HEK293 (cell line): ENCODE results near the gene TNFRSF14.

Source experiments
- CTCF ChIA-PET: fragments of 350-600 bp; formaldehyde crosslinking; extraction: SDS; loops from one replicate; lab custom pipeline; 2021; ENCODE audit warnings: antibody characterized with exemption; lab: Yijun Ruan, JAX
- POLR2A ChIA-PET: fragments of 300-600 bp; formaldehyde crosslinking; extraction: SDS; loops from one replicate; lab custom pipeline; 2020; ENCODE audit warnings: antibody characterized with exemption, inconsistent platforms; lab: Yijun Ruan, JAX
- H3K27ac ChIP-seq: fragments of 200-500 bp; sonication (Bioruptor generic); 2 replicates; pipeline ENCODE4 v1.5.1; 2014; ENCODE audit warnings: low read depth, low read length, control low read depth, inconsistent platforms; ENCODE audit errors: extremely low read depth
- H3K36me3 ChIP-seq, 2 experiments: fragments of 200-500 bp in 1 of 2; sonication (Bioruptor generic) in 1 of 2; 1 replicate in 1 of 2; 2 replicates in 1 of 2; pipeline ENCODE4 v1.5.1; 2014 to 2017; ENCODE audit warnings: inconsistent platforms in 2 of 2, low read length in 2 of 2; ENCODE audit not compliant: control insufficient read depth in 2 of 2, insufficient read depth in 1 of 2
- H3K4me1 ChIP-seq: fragments of 200-500 bp; sonication (Bioruptor generic); 2 replicates; pipeline ENCODE4 v1.5.1; 2014; ENCODE audit warnings: mild to moderate bottlenecking, low read length, inconsistent platforms; ENCODE audit not compliant: control insufficient read depth, insufficient read depth
- H3K4me3 ChIP-seq: 2 replicates; pipeline ENCODE4 v1.5.1; 2011; ENCODE audit warnings: low read depth, mild to moderate bottlenecking, control low read depth, low read length, moderate library complexity
- H3K9me3 ChIP-seq: fragments of 200-500 bp; sonication (Bioruptor generic); 2 replicates; pipeline ENCODE4 v1.5.1; 2014; ENCODE audit warnings: low read depth, low read length, inconsistent platforms; ENCODE audit not compliant: control insufficient read depth, insufficient read depth
- HOXA7 ChIP-seq: sonication (generic); formaldehyde crosslinking; IDR thresholded peaks from 2 replicates; pipeline ENCODE4 v1.8.1; 2022; ENCODE audit warnings: missing genetic modification reagents, borderline replicate concordance
- IKZF3 ChIP-seq: fragments of 450-650 bp; IDR thresholded peaks from 2 replicates; pipeline ENCODE4 v1.5.0; 2018; ENCODE audit warnings: missing biosample characterization, mild to moderate bottlenecking, missing genetic modification characterization, moderate library complexity
- MEIS1 ChIP-seq: sonication (generic); formaldehyde crosslinking; IDR thresholded peaks from 2 replicates; pipeline ENCODE4 v1.8.1; 2022; ENCODE audit warnings: missing genetic modification reagents, mild to moderate bottlenecking, borderline replicate concordance
- PRDM6 ChIP-seq: fragments of 450-650 bp; formaldehyde crosslinking; IDR thresholded peaks from 2 replicates; pipeline ENCODE4 v1.5.1; 2017; ENCODE audit warnings: missing biosample characterization, missing genetic modification characterization
- ZBTB20 ChIP-seq: fragments of 450-650 bp; formaldehyde crosslinking; IDR thresholded peaks from 2 replicates; pipeline ENCODE4 v1.5.1; 2016; ENCODE audit warnings: missing biosample characterization, missing genetic modification characterization
- ZBTB26 ChIP-seq: fragments of 450-650 bp; formaldehyde crosslinking; optimal IDR thresholded peaks from 2 replicates; pipeline ENCODE3; 2016; ENCODE audit warnings: missing biosample characterization, mild to moderate bottlenecking, missing genetic modification characterization
- ZBTB44 ChIP-seq: fragments of 450-650 bp; IDR thresholded peaks from 2 replicates; pipeline ENCODE4 v1.5.1; 2018; ENCODE audit warnings: missing biosample characterization, mild to moderate bottlenecking, missing genetic modification characterization
- ZBTB49 ChIP-seq: fragments of 450-650 bp; formaldehyde crosslinking; IDR thresholded peaks from 2 replicates; pipeline ENCODE4 v1.5.1; 2016; ENCODE audit warnings: missing biosample characterization, missing genetic modification characterization, low read depth
- ZNF16 ChIP-seq: fragments of 450-650 bp; formaldehyde crosslinking; IDR thresholded peaks from 2 replicates; pipeline ENCODE4 v1.5.1; 2016; ENCODE audit warnings: low read depth, missing biosample characterization, missing genetic modification characterization
- ZNF169 ChIP-seq: fragments of 450-650 bp; formaldehyde crosslinking; IDR thresholded peaks from 2 replicates; pipeline ENCODE4 v1.5.1; 2016; ENCODE audit warnings: missing biosample characterization, missing genetic modification characterization
- ZNF184 ChIP-seq: fragments of 450-650 bp; IDR thresholded peaks from 2 replicates; pipeline ENCODE4 v1.5.1; 2018; ENCODE audit warnings: missing biosample characterization, mild to moderate bottlenecking, missing genetic modification characterization
- ZNF19 ChIP-seq: fragments of 450-650 bp; formaldehyde crosslinking; IDR thresholded peaks from 2 replicates; pipeline ENCODE4; 2016; ENCODE audit warnings: missing biosample characterization, missing genetic modification characterization, low read depth
- ZNF311 ChIP-seq: fragments of 450-650 bp; formaldehyde crosslinking; IDR thresholded peaks from 2 replicates; pipeline ENCODE4 v1.5.1; 2017; ENCODE audit warnings: missing biosample characterization, missing genetic modification characterization, borderline replicate concordance
- ZNF404 ChIP-seq: fragments of 450-650 bp; formaldehyde crosslinking; IDR thresholded peaks from 2 replicates; pipeline ENCODE4 v1.5.1; 2017; ENCODE audit warnings: missing biosample characterization, missing genetic modification characterization
- ZNF416 ChIP-seq: fragments of 450-650 bp; formaldehyde crosslinking; IDR thresholded peaks from 2 replicates; pipeline ENCODE4 v1.5.1; 2016; ENCODE audit warnings: missing biosample characterization, missing genetic modification characterization
- ZNF433 ChIP-seq: fragments of 450-650 bp; formaldehyde crosslinking; IDR thresholded peaks from 2 replicates; pipeline ENCODE4 v1.5.1; 2016; ENCODE audit warnings: missing biosample characterization, missing genetic modification characterization, low read depth
- ZNF561 ChIP-seq: fragments of 450-650 bp; IDR thresholded peaks from 2 replicates; pipeline ENCODE4 v1.5.1; 2018; ENCODE audit warnings: missing biosample characterization, missing genetic modification characterization, borderline replicate concordance
- ZNF747 ChIP-seq: fragments of 450-650 bp; formaldehyde crosslinking; IDR thresholded peaks from 2 replicates; pipeline ENCODE4 v1.5.1; 2016; ENCODE audit warnings: missing biosample characterization, missing genetic modification characterization

The TNFRSF14 gene

GRCh38 chr1:2538872-2539271 lies 17.3 kb upstream of the TNFRSF14 start:
- TF ChIP-seq IKZF3 (tag by site-specific recombination): no peak
- no peak for TF ChIP-seq ZNF16
- TF ChIP-seq ZNF311: no peak
- no peak for TF ChIP-seq ZNF404 (tag by site-specific recombination)
- TF ChIP-seq ZNF747 (tag by site-specific recombination): no peak
- TF ChIP-seq ZBTB26 (tag by site-specific recombination): no peak
- TF ChIP-seq ZNF184 (tag by site-specific recombination): no peak
- TF ChIP-seq ZNF19 (tag by site-specific recombination): no peak
- no peak for TF ChIP-seq ZBTB20 (tag by site-specific recombination)
- no peak for TF ChIP-seq HOXA7 (CRISPR knock-in tag)
- TF ChIP-seq ZNF416: no peak
- TF ChIP-seq ZNF433: no peak
- Histone ChIP-seq H3K36me3 (no peaks in the 10 kb centered on the region), H3K27ac (no peak overlapping the region), H3K4me3 (no peak overlapping the region), H3K4me1 (peaks cover 6% of the 10 kb centered on the region), H3K9me3 (no peaks in the 10 kb centered on the region)
- ChIA-PET POLR2A (no interaction called here), CTCF (interaction anchor here (0.6 kb wide), 1 partner anchor 60 kb away, joined by 6 read pairs; no protein-coding TSS in a partner anchor)

GRCh38 chr1:2539312-2539907 lies 16.8 kb upstream of the TNFRSF14 start:
- Histone ChIP-seq H3K4me1 (peaks cover 6% of the 10 kb centered on the region), H3K27ac (no peak overlapping the region), H3K9me3 (no peaks in the 10 kb centered on the region), H3K36me3 (no peaks in the 10 kb centered on the region), H3K4me3 (no peak overlapping the region)
- ChIA-PET POLR2A (no interaction called here), CTCF (no interaction called here)
- TF ChIP-seq PRDM6 (tag by site-specific recombination) (no peak), ZBTB49 (tag by site-specific recombination) (no peak), ZNF169 (tag by site-specific recombination) (no peak), MEIS1 (CRISPR knock-in tag) (no peak), ZNF561 (tag by site-specific recombination) (no peak), ZBTB44 (tag by site-specific recombination) (no peak)
